Stomach (tissue), 4 donors: ENCODE measurements around the gene DHTKD1.

Experiments used
- EP300 ChIP-seq: sonication (generic); formaldehyde crosslinking; IDR thresholded peaks from one replicate; pipeline ENCODE4 v1.6.1; 2017; ENCODE audit warnings: antibody characterized with exemption
- POLR2A ChIP-seq, 4 donors: fragments of 450-650 bp; IDR thresholded peaks; one replicate each; pipeline ENCODE4 v1.6.1; 2016; ENCODE audit warnings: antibody characterized with exemption in 4 of 4, control low read depth in 2 of 4, mild to moderate bottlenecking in 1 of 4, moderate library complexity in 1 of 4
- POLR2AphosphoS5 ChIP-seq, 3 donors: sonication (generic); formaldehyde crosslinking; IDR thresholded peaks; one replicate each; pipeline ENCODE4 v1.6.1; 2016; ENCODE audit warnings: antibody characterized with exemption in 3 of 3
- TF ChIP-seq, protein P1 (sequence below), 7 experiments: fragments of 450-650 bp in 4 of 7; fragments of 200-600 bp in 3 of 7; sonication (generic) in 3 of 7; IDR thresholded peaks; one replicate each; pipeline ENCODE4 v1.5.1; 2016 to 2019; ENCODE audit warnings: antibody characterized with exemption in 7 of 7, control low read depth in 2 of 7, mild to moderate bottlenecking in 1 of 7

GRCh38 chr10:12097791-12098190 lies 29.0 kb downstream of the DHTKD1 start:
- TF ChIP-seq POLR2AphosphoS5 (IDR thresholded peaks at IDR 0.05) (no peak), POLR2A (IDR thresholded peaks at IDR 0.05) (no peak), EP300 (no peak)
- TF ChIP-seq, protein P1, sequence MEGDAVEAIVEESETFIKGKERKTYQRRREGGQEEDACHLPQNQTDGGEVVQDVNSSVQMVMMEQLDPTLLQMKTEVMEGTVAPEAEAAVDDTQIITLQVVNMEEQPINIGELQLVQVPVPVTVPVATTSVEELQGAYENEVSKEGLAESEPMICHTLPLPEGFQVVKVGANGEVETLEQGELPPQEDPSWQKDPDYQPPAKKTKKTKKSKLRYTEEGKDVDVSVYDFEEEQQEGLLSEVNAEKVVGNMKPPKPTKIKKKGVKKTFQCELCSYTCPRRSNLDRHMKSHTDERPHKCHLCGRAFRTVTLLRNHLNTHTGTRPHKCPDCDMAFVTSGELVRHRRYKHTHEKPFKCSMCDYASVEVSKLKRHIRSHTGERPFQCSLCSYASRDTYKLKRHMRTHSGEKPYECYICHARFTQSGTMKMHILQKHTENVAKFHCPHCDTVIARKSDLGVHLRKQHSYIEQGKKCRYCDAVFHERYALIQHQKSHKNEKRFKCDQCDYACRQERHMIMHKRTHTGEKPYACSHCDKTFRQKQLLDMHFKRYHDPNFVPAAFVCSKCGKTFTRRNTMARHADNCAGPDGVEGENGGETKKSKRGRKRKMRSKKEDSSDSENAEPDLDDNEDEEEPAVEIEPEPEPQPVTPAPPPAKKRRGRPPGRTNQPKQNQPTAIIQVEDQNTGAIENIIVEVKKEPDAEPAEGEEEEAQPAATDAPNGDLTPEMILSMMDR (IDR thresholded peaks at IDR 0.05): no peak
